GM20431 (cell line): ENCODE data around the gene TMEM98.
"Not testable (repeated sequence)": the region's sequence is repeated elsewhere in the genome, so short reads cannot be mapped to it uniquely, and the experiment has no call there.

Experiments
- in situ Hi-C: fragments of 300-500 bp; cut with MseI, MboI; formaldehyde crosslinking; loops from one replicate; pipeline ENCODE4 v1.15.0; 2020; ENCODE audit warnings: low sequenced_read_pairs; ENCODE audit not compliant: unreplicated experiment

TMEM98 gene

DNA sequence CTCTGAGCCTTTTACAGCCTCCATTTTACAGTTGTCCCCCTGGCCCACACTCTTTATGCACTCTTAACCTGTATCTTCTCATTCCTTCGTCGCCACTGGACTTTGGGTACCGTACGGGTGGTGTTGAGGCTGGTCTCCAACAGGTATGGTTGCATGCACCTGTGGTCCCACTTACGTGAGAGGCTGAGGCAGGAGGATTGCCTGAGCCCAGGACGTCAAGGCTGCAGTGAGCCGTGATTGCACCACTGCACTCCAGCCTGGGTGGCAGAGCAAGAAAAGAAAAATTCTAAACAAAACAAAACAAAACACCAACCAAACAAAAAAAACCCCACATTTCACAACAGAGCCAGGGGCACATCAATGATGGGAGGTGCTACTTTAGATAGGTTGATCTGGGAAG is 14.4 kb upstream of the TMEM98 start:
- in situ Hi-C loops = no loop called here

DNA sequence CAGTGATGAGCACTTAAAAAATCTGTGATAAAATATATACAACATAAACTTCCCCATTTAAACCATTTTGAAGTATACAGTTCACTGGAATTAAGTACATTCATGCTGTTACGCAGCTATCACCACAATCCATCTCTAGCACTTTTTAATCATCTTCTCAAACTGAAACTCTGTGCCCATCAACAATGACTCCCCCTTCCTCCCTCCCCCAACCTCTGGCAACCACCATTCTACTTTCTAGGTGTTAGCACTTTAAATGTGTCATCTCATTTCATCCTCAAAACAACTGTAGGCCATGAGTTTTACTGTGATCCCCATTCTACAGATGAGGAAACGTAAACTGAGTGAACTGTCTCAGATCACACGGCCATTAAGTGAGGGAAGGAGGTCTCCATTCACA is 13.8 kb upstream of the TMEM98 start:
- in situ Hi-C loops = no loop called here

DNA sequence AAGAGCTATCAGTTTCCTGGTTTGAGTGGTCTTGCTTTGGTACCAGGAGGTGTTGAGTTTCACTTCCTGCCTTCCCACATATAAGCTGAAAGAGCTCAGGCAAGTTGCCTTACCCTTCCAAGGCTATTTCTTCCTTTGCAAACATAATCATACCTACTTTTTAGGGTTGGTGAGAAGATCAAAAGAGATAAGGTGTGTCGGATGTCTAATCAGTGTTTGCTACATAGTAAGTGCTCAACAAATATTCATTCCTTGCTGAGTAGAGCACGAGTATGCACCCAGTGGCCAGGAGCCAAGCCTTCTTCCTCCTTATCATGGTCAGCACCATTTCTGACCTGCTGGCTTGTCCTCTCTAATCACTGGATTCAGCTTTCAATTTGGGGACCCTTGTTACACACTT is 12.7 kb upstream of the TMEM98 start:
- in situ Hi-C loops = no loop called here

DNA sequence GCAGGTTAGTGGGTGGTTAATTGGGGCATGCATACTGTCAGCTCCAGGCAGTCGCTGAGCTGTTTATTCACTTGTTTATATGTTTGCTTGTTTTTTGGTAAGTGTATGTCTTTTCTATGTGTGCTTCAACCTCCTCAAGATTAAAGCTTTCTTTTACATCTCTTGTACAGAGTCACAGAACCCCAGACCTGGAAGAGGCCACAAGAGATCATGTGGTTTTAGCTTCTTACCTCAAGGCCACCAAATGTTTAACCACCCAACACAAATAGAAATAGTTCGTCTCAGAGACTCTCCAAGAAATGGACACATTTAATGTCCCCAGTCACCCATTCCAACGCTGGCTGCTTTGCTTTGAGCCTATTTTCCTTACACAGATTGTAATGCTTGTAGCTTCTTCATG is 11.8 kb upstream of the TMEM98 start:
- in situ Hi-C loops = no loop called here

DNA sequence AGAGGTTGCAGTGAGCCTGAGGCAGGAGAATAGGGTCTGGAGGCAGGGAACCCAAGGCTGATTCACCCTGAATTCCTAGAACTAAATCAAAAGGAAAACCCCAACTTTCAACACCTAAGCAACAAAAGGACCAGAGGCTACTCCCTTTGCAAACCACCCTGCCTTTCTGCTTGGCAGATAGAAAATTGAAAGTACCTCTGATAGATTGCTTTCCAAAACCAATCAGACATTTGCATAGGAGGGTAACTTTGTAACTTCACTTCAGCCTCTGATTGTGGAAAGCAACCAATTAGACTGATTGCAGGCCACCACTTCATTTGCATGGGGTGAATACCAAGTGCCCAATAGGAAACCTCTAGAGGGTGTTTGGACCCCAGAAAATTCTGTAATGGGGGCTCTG is 10.9 kb upstream of the TMEM98 start:
- in situ Hi-C loops = no loop called here

DNA sequence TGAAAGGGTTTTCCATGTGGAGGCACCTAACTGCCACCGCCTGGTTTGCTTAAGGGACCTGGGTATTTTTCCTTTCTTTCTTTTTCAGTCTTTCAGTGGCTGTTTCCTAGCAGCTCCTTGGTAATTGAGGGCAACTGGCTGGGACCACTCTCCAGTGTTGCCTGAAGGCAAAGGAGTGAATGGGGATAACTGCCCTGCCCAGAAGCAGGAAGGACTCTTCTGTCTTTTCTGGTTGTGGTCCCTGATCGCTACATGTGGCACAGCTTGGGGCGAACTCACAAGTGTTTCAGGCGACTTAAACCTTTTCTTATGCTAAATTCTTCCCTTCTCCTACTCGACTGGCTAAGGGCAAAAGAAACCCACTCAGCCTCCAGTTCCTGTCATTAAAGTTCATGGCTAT is 10.1 kb upstream of the TMEM98 start:
- in situ Hi-C loops = no loop called here

DNA sequence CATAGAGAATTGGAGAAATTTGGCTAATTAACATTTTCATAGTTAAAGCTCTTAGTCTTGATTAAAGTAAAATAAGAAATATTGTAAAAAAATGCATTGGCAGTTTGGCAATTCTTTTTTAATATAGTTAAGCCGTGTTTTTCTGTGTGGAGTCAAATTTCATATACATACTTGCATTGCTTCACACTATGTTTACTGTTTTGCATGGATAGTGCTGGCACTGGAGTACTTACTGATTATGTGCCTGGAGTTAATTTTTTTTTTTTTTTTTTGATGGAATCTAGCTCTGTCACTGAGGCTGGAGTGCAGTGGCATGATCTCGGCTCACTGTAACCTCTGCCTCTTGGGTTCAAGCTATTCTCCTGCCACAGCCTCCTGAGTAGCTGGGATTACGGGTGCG is 8.1 kb upstream of the TMEM98 start:
- in situ Hi-C loops = not testable (repeated sequence)

DNA sequence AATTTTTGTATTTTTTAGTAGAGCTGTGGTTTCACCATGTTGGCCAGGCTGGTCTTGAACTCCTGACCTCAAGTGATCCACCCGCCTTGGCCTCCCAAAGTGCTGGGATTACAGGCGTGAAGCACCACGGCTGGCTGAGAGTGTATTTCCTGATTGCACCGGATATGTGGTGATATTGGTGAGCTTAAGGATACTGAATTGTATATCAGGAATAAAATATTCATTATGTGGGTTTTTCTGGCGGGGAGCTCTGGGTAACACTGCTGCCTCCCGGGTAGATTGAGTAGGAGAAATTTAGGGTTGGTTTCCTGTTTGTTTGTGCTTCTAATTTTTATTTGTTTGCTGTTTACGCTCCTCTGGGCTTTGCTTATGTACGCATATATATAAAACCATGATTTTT is 7.7 kb upstream of the TMEM98 start:
- in situ Hi-C loops = no loop called here

DNA sequence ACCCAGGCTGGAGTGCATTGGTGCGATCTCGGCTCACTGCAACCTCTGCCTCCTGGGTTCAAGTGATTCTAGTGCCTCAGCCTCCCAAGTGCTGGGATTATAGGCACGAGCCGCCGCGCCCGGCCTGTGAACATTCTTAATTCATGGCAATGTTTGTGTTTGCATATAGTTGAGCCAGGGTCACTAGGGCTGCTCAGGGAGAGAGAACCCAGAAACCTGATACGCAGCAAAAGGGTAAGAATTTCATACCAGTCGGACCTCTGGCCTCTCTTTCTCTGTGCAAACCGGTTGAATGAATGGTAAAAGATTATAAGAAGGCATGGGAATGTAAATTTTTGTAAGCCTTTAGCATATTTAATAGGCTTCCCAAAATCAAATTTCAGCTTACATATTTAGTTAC is 6.9 kb upstream of the TMEM98 start:
- in situ Hi-C loops = no loop called here

DNA sequence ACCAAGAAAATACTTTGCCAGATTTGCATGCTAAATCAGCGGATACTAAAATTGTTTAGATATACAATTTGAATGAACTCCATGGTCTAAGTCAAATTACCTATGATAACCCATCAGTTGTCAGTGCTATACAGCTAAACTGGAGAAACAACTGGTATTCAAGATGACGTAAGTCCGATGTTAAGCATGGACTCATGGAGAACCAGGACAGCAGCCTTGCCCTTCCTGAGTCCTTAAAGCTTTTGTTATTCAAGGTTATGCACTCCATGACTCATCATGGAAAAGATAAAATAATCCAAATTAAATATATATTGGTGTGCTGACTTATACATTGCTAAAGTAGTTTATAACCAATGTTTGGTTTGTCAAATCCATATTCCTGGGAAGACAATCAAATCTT is 4.0 kb upstream of the TMEM98 start:
- in situ Hi-C loops = not testable (repeated sequence)

DNA sequence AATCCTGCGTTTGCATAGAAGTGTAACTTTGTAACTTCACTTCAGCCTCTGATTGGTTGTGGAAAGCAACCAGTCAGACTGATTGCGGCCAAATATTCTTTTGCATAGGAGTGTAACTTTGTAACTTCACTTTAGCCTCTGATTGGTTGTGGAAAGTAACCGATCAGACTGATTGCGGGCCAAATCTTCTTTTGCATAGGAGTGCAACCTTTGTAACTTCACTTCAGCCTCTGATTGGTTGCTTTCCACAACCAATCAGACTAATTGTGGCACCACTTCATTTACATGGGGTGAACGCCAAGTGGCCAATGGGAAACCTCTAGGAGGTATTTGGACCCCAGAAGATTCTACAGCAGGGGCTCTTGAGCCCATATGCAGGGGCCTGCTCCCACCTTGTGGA is 1.8 kb upstream of the TMEM98 start:
- in situ Hi-C loops = loop anchor here (25.0 kb wide), 2 partner anchors 111 to 264 kb away; no protein-coding TSS in a partner anchor

DNA sequence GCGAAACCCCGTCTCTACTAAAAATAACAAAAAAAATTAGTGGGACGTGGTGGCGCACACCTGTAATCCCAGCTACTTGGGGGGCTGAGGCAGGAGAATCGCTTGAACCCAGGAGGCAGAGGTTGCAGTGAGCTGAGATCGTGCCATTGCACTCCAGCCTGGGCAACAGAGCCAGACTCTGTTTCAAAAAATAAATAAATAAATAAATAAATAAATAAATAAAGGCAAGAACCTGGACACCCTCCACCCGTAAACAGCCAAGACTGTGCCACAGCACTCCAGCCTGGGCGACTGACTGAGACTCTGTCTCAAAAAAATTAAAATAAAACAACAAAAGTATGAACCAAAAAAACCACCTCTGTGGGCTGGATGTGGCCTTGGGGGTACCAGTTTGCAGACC is 1.2 kb upstream of the TMEM98 start:
- in situ Hi-C loops = loop anchor here (25.0 kb wide), 2 partner anchors 111 to 264 kb away; no protein-coding TSS in a partner anchor

DNA sequence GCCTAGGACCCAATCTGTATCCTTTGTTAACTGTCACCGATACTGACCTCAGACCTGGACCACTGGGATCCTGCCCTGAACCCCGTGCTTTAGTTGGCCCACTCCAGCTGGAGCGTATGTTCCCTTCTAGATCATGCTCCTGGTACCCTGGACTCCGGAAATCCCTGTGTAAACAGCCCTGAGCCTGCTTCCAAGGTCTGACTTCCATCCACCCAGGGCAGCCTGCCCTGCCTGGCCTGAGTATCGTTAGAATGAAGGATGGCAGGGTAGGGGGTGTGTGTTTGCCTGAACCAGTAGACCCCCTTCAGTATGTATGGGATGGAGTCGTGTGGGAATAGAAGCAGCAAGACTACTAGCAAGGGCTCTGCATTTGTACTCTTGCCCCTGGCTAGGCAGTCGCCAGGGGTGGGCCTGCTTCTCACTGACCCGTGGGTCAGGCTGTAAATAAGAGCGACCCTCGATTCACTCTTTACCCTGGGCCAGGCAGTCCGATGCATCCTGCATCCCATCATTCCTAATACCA is 691 bp upstream of the TMEM98 start:
- in situ Hi-C loops = loop anchor here (25.0 kb wide), 2 partner anchors 110 to 265 kb away; no protein-coding TSS in a partner anchor

DNA sequence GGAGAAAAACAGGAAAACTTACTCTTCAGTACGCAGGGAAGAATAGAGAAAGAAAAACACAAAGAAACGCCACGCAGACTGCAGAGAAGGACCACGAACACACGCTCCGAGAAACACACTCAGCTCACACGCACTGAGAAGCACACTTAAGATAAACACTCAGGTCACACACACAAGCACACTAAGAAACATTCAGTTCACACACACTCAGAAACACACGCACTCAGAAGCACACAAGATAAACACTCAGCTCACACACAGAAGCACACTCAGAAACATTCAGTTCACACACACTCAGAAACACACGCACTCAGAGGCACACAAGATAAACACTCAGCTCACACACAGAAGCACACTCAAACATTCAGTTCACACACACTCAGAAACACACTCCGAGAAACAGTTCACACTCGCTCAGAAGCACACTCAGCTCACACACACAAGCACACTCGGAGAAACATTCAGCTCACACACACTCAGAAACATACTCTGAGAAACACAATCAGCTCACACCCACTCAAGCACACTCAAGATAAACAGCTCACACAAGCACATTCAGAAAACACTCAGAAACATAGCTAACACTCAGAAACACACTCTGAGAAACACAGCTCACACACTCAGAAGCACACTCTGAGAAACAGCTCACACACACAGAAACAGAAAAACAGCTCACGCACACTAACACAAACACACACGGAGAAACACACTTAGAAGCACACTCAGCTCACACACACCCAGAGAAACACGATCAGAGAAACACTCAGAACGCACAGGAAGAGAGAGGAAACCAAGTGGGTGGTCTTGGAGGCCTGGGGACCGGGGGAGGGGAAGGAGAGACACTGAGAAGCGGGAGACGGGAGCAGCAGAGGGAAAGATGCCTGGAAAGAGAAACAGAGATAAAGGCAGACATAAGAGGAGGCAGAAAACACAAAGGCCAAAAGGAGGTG is 908 bp downstream of the TMEM98 start:
- in situ Hi-C loops = loop anchor here (25.0 kb wide), 2 partner anchors 108 to 267 kb away; no protein-coding TSS in a partner anchor

DNA sequence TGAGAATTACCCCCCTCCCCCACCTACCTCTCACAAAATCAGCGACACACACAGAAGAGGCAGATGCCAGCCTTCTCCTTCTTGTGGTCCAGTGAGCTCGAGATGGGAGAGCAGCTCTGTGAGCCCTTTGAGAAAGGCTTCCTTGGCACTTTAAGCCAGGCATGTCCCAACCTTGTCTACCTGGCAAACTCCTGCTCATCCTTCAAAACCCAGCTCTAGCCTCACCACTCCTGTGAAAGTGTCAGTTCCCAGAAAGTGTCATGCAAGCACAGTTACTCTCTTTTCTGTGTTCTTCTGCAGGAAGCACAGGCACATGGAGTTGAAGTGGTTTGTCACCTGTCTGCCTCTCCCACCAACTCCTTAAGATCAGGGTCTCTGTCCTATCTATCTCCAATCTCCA is 1.6 kb downstream of the TMEM98 start:
- in situ Hi-C loops = loop anchor here (25.0 kb wide), 2 partner anchors 108 to 267 kb away; no protein-coding TSS in a partner anchor

DNA sequence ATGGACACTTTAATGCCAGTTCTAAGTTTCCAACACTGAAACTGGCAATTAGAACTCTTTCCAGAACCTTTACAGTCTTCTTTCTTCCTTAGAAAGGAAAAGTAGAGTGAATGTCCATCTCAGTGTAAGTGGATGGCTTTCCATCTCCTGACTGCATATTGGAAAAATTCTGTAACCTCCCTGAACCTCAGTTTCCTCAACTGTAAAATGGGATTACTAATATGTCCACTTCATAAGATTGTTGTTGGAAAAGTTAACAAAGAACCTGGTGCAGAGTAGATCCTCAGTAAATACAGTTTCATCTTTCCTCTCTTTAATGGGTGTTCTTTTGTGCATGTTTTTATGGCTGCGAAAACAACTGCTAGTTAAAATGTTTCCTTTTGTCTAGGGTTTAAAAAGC is 2.6 kb downstream of the TMEM98 start:
- in situ Hi-C loops = loop anchor here (25.0 kb wide), 2 partner anchors 107 to 268 kb away; no protein-coding TSS in a partner anchor

DNA sequence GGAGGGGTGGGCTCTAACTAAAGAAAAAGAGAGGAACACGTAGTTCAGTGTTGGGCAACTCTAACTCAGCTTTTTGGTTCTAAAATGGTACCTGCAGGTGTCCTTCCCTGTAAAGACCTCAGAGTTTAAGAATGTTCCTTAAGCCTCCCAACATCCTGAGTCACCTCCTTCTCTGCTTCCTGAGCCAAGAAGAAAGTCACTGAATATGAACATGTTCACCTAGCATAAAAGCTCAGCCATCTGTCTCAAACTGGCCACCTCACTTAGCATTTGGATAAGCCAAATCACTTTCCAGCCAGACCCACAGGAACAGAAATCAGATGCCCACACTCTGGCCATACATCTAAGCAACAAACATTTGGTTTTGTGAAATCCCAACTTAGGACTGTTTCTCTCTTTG is 3.7 kb downstream of the TMEM98 start:
- in situ Hi-C loops = loop anchor here (25.0 kb wide), 2 partner anchors 106 to 269 kb away; no protein-coding TSS in a partner anchor

DNA sequence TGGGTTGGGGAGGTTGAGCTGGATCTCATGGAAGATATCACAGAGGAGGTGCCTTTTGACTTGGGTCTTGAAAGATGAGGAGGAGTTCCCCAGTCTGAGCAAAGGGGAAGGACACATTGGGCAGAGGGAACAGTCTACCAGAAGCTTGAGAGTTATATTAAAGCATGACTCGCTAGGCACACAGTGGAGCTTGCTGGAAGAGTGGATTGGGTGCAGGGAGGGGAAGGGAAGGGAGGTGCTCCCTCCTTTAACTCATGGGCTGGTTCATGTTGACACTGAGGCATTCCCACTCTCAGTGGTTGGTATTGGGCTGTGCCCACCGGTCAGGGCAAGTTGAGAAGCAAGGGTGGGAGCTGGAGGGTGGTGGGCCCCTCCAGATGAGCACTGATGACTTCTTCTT is 5.9 kb downstream of the TMEM98 start:
- in situ Hi-C loops = loop anchor here (25.0 kb wide), 2 partner anchors 103 to 272 kb away; no protein-coding TSS in a partner anchor

DNA sequence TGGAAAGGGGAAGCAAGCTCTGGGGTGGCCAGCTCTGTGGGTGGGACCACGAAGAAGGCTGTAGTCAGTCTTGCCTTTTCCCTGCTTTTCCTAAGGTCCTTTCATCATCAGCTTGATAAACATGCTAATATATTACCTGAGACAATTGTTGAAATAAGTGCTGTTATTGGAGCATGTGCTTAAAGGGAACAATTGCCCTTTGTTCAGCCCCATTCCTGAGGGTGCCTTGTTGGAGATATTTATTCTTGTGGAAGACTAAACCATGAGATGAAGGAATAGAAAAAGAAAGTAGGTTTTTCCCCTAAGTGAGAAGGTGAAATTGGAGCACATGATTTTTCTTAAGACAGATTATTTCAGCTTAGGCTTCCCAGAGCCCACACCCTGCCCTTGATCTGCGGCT is 7.8 kb downstream of the TMEM98 start:
- in situ Hi-C loops = loop anchor here (25.0 kb wide), 2 partner anchors 102 to 273 kb away; no protein-coding TSS in a partner anchor

DNA sequence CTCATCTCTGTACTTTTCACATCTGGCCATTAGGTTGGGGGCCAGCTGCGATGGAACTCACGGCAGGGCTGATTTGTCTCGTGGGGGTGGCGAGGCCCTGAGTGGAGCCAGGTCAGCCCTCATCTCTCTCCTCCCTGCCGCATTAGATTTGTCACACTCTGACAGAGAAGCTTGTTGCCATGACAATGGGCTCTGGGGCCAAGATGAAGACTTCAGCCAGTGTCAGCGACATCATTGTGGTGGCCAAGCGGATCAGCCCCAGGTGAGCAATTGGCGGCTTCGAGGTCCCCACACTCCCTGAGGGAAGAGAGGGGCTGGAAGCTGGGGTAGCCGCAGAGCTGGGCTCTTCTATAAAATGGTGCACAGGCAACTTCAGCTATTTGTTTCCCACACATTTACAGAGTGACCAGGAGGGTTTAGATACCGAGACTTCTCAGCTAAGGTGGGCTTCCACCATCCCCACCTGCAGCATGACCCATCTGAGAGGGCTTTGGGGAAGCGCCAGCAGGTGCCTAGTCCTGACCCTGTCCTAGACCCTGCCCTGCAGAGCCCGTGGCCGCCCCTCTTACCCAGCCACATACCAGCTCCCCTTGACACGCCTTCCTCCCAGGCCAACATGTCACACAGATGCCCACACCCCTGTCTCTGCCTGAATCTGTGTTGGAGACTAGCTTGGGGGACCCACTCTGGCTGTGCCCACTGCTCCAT is 8.4 kb downstream of the TMEM98 start:
- in situ Hi-C loops = loop anchor here (25.0 kb wide), 2 partner anchors 101 to 274 kb away; no protein-coding TSS in a partner anchor
